Mesodermal cell (in vitro differentiated cells): Measurements from ENCODE around the gene LAMP5.

Experiments used
- H3K27ac ChIP-seq: 2 replicates; pipeline ENCODE4 v1.7.0; 2013; ENCODE audit warnings: mild to moderate bottlenecking, low read depth, low read length, moderate library complexity; ENCODE audit not compliant: severe bottlenecking
- H3K36me3 ChIP-seq: 2 replicates; pipeline ENCODE4 v1.7.1; 2013; ENCODE audit warnings: mild to moderate bottlenecking, low read length, moderate library complexity; ENCODE audit not compliant: control insufficient read depth, insufficient read depth
- H3K4me1 ChIP-seq: one replicate; pipeline ENCODE4 v1.7.1; 2013; ENCODE audit warnings: mild to moderate bottlenecking, low read length; ENCODE audit not compliant: insufficient read depth, control insufficient read depth, poor library complexity, severe bottlenecking
- H3K4me3 ChIP-seq: 2 replicates; pipeline ENCODE4 v1.7.0; 2013; ENCODE audit warnings: low read length, control low read depth, mild to moderate bottlenecking; ENCODE audit not compliant: insufficient read depth, poor library complexity, severe bottlenecking; ENCODE audit errors: extremely low read depth
- H3K9me3 ChIP-seq: 2 replicates; pipeline ENCODE4 v1.7.1; 2013; ENCODE audit warnings: mild to moderate bottlenecking, low read length, moderate library complexity; ENCODE audit not compliant: control insufficient read depth
- WGBS, 2 experiments: methylation state at CpG; one replicate each; pipeline ENCODE4 v1.1.5; 2013; ENCODE audit warnings: missing lambda C conversion rate in 2 of 2; ENCODE audit not compliant: insufficient coverage in 2 of 2; 5-methylcytosine and 5-hydroxymethylcytosine counted together

LAMP5 gene

GRCh38 chr20:9566977-9567376 lies 52.6 kb downstream of the LAMP5 start:
- Histone ChIP-seq H3K4me3 (no peak overlapping the region), H3K4me1 (no peaks in the 10 kb centered on the region), H3K27ac (no peak overlapping the region), H3K9me3 (no peaks in the 10 kb centered on the region), H3K36me3 (no peaks in the 10 kb centered on the region)
- 100% methylated on average over 1 of the region's 1 CpG for WGBS, 2 experiments

GRCh38 chr20:9570612-9571011 lies 56.2 kb downstream of the LAMP5 start:
- no peaks in the 10 kb centered on the region for H3K4me1 ChIP-seq
- no peaks in the 10 kb centered on the region for H3K9me3 ChIP-seq
- WGBS, 2 experiments: no CpG with 5 or more reads among the region's 2 CpGs
- no peak overlapping the region for H3K27ac ChIP-seq
- H3K36me3 ChIP-seq: no peaks in the 10 kb centered on the region
- no peak overlapping the region for H3K4me3 ChIP-seq

GRCh38 chr20:9571783-9572182 lies 57.4 kb downstream of the LAMP5 start:
- Histone ChIP-seq H3K36me3 (no peaks in the 10 kb centered on the region), H3K4me1 (no peaks in the 10 kb centered on the region), H3K27ac (no peak overlapping the region), H3K9me3 (no peaks in the 10 kb centered on the region), H3K4me3 (no peak overlapping the region)
- 88 to 93% methylated on average over 1 to 2 of the region's 3 CpGs for WGBS, 2 experiments

GRCh38 chr20:9572670-9573069 lies 58.3 kb downstream of the LAMP5 start:
- Histone ChIP-seq H3K4me1 (no peaks in the 10 kb centered on the region), H3K4me3 (no peak overlapping the region), H3K9me3 (no peaks in the 10 kb centered on the region), H3K36me3 (no peaks in the 10 kb centered on the region), H3K27ac (peak overlapping the region; percentile 10)
- WGBS, 2 experiments: 17% methylated on average over 1 of the region's 2 CpGs; no CpG with 5 or more reads in 1 of the 2 experiments

GRCh38 chr20:9573335-9574151 lies 59.2 kb downstream of the LAMP5 start:
- Histone ChIP-seq H3K27ac (peak overlapping the region; percentile 8), H3K4me3 (no peak overlapping the region), H3K9me3 (no peaks in the 10 kb centered on the region), H3K4me1 (no peaks in the 10 kb centered on the region), H3K36me3 (no peaks in the 10 kb centered on the region)
- WGBS, 2 experiments: 36 to 41% methylated on average over 7 to 11 of the region's 13 CpGs

GRCh38 chr20:9574181-9574580 lies 59.8 kb downstream of the LAMP5 start:
- H3K4me3 ChIP-seq: no peak overlapping the region
- WGBS, 2 experiments: 35 to 38% methylated on average over 5 to 6 of the region's 7 CpGs

GRCh38 chr20:9574776-9575175 lies 60.4 kb downstream of the LAMP5 start:
- H3K4me1 ChIP-seq: no peaks in the 10 kb centered on the region
- WGBS, 2 experiments: 83 to 100% methylated on average over 1 of the region's 3 CpGs
- no peak overlapping the region for H3K4me3 ChIP-seq
- no peak overlapping the region for H3K27ac ChIP-seq
- no peaks in the 10 kb centered on the region for H3K9me3 ChIP-seq
- no peaks in the 10 kb centered on the region for H3K36me3 ChIP-seq

More at GRCh38 chr20:9574181-9574580, 59.8 kb downstream of the LAMP5 start:
- no peaks in the 10 kb centered on the region for H3K4me1 ChIP-seq
- no peaks in the 10 kb centered on the region for H3K9me3 ChIP-seq
- no peak overlapping the region for H3K27ac ChIP-seq
- H3K36me3 ChIP-seq: no peaks in the 10 kb centered on the region

- no peaks in the 10 kb centered on the region for H3K9me3 ChIP-seq
- H3K36me3 ChIP-seq: no peaks in the 10 kb centered on the region
- no peak overlapping the region for H3K4me3 ChIP-seq
- no CpG with 5 or more reads among the region's 1 CpG for WGBS, 2 experiments
- H3K4me1 ChIP-seq: no peaks in the 10 kb centered on the region
- no peak overlapping the region for H3K27ac ChIP-seq
These were observed 61.4 kb downstream of the LAMP5 start for GRCh38 chr20:9575836-9576235.

GRCh38 chr20:9576695-9577094 lies 62.3 kb downstream of the LAMP5 start:
- H3K9me3 ChIP-seq: no peaks in the 10 kb centered on the region
- H3K27ac ChIP-seq: no peak overlapping the region
- no peaks in the 10 kb centered on the region for H3K36me3 ChIP-seq
- WGBS, 2 experiments: 73% methylated on average over 2 to 4 of the region's 4 CpGs
- no peaks in the 10 kb centered on the region for H3K4me1 ChIP-seq
- H3K4me3 ChIP-seq: no peak overlapping the region

- no peaks in the 10 kb centered on the region for H3K9me3 ChIP-seq
- H3K4me3 ChIP-seq: no peak overlapping the region
- no peaks in the 10 kb centered on the region for H3K36me3 ChIP-seq
- no peaks in the 10 kb centered on the region for H3K4me1 ChIP-seq
- no peak overlapping the region for H3K27ac ChIP-seq
- 91 to 93% methylated on average over 3 to 4 of the region's 7 CpGs for WGBS, 2 experiments
These were observed 63.0 kb downstream of the LAMP5 start for GRCh38 chr20:9577397-9577796.

GRCh38 chr20:9578594-9578993 lies 64.2 kb downstream of the LAMP5 start:
- Histone ChIP-seq H3K27ac (no peak overlapping the region), H3K36me3 (no peaks in the 10 kb centered on the region), H3K4me3 (no peak overlapping the region), H3K4me1 (no peaks in the 10 kb centered on the region), H3K9me3 (no peaks in the 10 kb centered on the region)
- WGBS, 2 experiments: 83% methylated on average over 1 of the region's 2 CpGs; no CpG with 5 or more reads in 1 of the 2 experiments
